Measurements from ENCODE around the gene SMTNL2.

SMTNL2 gene

DNA sequence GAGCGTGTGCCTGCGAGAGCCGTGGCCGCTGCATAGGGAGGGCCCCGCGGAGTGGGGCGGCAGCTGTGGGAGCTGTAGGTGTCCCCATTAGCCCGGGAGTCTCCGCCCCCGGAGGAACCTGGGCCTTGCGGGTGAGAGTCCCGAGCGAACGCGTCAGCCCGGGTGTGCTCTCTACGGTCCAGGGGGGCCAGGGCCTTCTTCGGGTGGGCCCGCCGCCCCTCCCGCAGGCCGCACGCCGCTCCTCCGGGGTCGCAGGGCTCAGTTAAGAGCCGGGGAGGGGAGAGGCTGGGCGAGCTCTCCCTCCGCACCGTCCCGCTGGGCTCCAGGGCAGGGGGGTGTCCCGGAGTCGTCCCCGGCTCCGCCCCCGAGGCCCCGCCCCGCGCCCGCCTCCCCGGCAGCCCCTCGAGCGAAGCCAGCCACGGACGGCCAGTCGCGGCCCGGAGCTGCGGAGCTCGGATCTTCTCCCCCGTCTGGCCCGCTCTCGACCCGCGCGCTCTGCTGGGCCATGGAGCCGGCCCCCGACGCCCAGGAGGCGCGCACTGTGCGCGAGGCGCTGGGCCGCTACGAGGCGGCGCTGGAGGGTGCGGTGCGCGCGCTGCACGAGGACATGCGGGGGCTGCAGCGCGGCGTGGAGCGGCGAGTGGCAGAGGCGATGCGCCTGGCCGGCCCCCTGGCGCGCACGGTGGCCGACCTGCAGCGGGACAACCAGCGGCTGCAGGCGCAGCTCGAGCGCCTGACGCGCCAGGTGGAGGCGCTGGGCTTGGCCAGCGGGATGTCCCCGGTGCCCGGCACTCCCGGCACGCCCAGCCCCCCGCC, at the start of gene SMTNL2:
Gene SMTNL2, plus strand, starts transcription at position 429 of the 816 bp plus-strand sequence. Its CDS starts 77 bp downstream, at position 506.
- no peak for DNase-seq (ENCODE audit: extremely low read depth, low read depth)
- TF ChIP-seq, protein P1, sequence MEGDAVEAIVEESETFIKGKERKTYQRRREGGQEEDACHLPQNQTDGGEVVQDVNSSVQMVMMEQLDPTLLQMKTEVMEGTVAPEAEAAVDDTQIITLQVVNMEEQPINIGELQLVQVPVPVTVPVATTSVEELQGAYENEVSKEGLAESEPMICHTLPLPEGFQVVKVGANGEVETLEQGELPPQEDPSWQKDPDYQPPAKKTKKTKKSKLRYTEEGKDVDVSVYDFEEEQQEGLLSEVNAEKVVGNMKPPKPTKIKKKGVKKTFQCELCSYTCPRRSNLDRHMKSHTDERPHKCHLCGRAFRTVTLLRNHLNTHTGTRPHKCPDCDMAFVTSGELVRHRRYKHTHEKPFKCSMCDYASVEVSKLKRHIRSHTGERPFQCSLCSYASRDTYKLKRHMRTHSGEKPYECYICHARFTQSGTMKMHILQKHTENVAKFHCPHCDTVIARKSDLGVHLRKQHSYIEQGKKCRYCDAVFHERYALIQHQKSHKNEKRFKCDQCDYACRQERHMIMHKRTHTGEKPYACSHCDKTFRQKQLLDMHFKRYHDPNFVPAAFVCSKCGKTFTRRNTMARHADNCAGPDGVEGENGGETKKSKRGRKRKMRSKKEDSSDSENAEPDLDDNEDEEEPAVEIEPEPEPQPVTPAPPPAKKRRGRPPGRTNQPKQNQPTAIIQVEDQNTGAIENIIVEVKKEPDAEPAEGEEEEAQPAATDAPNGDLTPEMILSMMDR (IDR thresholded peaks at IDR 0.05; ENCODE audit: low read depth, low read length): no peak

GRCh38 chr17:4534928-4535666, 49.2 kb upstream of the SMTNL2 start:
- TF ChIP-seq, protein P1 (IDR thresholded peaks at IDR 0.05; ENCODE audit: low read depth, low read length): no peak
- DNase-seq (ENCODE audit: extremely low read depth, low read depth): no peak

DNA sequence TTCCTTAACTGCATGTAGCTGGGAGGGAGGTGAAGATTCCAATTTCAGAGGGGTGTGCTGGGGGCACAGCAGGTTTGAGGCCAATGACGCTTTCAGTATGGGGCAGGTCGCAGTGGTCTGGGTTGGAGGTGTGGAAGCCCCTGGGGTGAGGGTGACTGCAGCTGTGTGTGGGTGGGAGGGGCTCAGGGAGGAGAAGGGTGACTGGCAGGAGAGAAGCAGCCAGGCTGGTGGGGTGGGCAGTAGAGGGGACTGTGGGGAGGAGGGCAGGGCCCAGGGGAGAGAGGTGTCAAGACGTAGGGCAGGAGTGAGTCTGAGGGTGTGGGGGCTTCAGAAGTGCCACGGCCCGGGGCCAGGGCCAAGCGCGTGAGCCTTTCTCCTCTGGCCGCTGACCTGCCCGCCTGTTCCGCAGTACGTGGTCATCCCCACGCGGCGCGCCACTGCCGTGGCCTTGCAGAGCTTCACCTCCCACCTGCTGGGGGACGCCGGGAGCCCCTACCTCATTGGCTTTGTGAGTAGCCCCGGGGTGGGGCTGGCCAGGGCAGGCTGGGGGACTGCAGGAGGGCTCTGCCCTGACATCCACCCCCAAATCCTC, 48.6 kb upstream of the SMTNL2 start:
- TF ChIP-seq, protein P1 (IDR thresholded peaks at IDR 0.05; ENCODE audit: low read depth, low read length): no peak
- DNase-seq (ENCODE audit: extremely low read depth, low read depth): no peak

DNA sequence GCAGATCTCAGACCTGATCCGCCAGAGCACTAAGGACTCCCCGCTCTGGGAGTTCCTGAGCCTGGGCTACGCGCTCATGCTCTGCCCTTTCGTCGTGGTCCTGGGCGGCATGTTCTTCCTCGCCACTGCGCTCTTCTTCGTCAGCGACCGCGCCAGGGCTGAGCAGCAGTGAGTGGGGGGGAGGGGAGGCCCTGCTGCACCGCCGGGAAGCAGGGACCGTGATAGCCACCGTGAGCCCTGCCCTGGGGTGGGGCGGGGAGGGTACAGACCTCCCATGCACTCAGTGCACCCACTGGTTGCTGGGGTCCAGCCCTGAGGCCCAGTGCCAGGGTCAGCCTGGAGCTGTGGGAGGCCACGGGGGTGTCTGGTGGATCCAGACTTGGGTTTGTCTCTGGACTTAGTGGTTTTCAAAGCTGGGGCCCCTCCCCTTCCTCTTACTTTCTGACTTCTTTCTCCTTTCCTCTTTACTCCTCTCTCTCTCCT, 48.0 kb upstream of the SMTNL2 start:
- TF ChIP-seq, protein P1 (IDR thresholded peaks at IDR 0.05; ENCODE audit: low read depth, low read length): no peak
- DNase-seq (ENCODE audit: extremely low read depth, low read depth): no peak

DNA sequence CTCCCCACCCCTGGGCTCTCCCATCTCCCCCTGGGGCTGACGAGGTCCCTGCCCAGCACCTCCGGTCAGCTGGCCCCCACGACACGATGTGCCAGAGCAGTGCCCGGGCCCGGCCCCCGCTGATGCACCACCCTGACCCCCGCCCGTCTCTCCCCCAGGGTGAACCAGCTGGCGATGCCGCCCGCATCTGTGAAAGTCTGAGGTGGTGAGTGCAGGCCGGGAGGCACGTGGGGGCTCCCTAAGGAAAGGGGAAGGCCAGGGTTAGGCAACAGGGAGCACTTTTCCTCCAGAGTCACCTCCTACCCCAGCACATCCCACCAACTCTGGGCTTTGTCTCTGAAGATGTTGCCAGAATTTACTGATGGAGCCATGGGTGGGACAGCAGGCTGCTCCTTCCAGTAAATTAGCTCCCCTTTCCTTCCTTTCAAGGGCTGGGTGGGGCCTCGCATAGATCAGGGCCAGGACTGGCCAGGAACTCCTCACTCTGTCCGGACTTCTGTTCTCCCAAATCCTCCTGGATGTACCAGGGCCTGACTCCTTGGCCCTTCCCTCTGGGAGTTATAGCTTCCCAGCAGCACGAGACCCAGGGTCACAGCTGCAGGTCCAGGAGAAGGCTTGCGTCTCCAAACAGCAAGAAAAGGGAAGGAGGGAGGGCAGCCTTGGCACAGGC, 47.5 kb upstream of the SMTNL2 start:
- TF ChIP-seq, protein P1 (IDR thresholded peaks at IDR 0.05; ENCODE audit: low read depth, low read length): no peak
- peak; percentile 7 for DNase-seq (ENCODE audit: extremely low read depth, low read depth)

- no peak for DNase-seq (ENCODE audit: extremely low read depth, low read depth)
- TF ChIP-seq, protein P1 (IDR thresholded peaks at IDR 0.05; ENCODE audit: low read depth, low read length): no peak
These were observed 46.7 kb upstream of the SMTNL2 start for GRCh38 chr17:4537451-4538235.

Data from AG09319 (cell line).